HCT116 (cell line): Measurements from ENCODE around the gene PDE4A. TPM values are rescaled to one million over a fixed set of nuclear protein-coding genes. Genes with fewer than 3 reads are reported as not detected.

Source experiments
- ATAC-seq: fragments of 200-7000 bp; cut with Tn5 transposase; 2 replicates; pipeline ENCODE4 v1.9.1; 2020; ENCODE audit warnings: mild to moderate bottlenecking, moderate library complexity
- BruUV-seq: library from RNA; stranded (reverse); fragments of 400-500 nt; replicated peaks from 2 replicates; lab custom pipeline; 2021; lab: Mats Ljungman, UMichigan
- CTCF ChIA-PET: fragments of 300-600 bp; sonication (Branson Sonifier 250); formaldehyde crosslinking; loops from one replicate; lab custom pipeline; 2021; ENCODE audit warnings: antibody characterized with exemption; lab: Charles Lee
- POLR2A ChIA-PET: fragments of 300-600, 350-600 bp; sonication (Branson Sonifier 250); formaldehyde crosslinking; loops from one replicate; lab custom pipeline; 2021; ENCODE audit warnings: antibody characterized with exemption; lab: Charles Lee
- RAD21 ChIA-PET, 2 experiments: fragments of 300-600 bp; sonication (Branson Sonifier 250); formaldehyde crosslinking; loops; one replicate each; lab custom pipeline; 2023; ENCODE audit warnings: low total read pairs in 2 of 2; ENCODE audit not compliant: uncharacterized antibody in 2 of 2, unreplicated experiment in 2 of 2, low non-redundant PET in 1 of 2; lab: Charles Lee
- DNase-seq: peaks from one replicate; pipeline ENCODE4 v3.0.0-alpha.2; 2010; ENCODE audit warnings: low read depth, low spot score
- H2AFZ ChIP-seq: fragments of 200-600 bp; shearing (Covaris generic), sonication (generic); 2 replicates; pipeline ENCODE4 v1.6.1; 2017; ENCODE audit warnings: low read depth, mixed run types, mixed read lengths, antibody characterized with exemption, low read length; ENCODE audit not compliant: poor library complexity, severe bottlenecking
- H3K27ac ChIP-seq: 2 replicates; pipeline ENCODE4 v1.5.1; 2012; ENCODE audit warnings: low read depth, low read length
- H3K27me3 ChIP-seq: fragments of 200-600 bp; sonication (generic); 2 replicates; pipeline ENCODE4 v1.6.1; 2016; ENCODE audit warnings: mixed run types, low read length, mixed read lengths; ENCODE audit not compliant: insufficient read depth
- H3K36me3 ChIP-seq, 2 experiments: fragments of 200-500 bp in 1 of 2; fragments of 200-600 bp in 1 of 2; sonication (Bioruptor generic) in 1 of 2; sonication (generic) in 1 of 2; 2 replicates each; pipeline versions ENCODE4 v1.5.1 to v1.6.1; 2014 to 2016; ENCODE audit warnings: low read length in 2 of 2, inconsistent platforms in 1 of 2, mixed read lengths in 1 of 2, mixed run types in 1 of 2; ENCODE audit not compliant: insufficient read depth in 2 of 2, control insufficient read depth in 1 of 2
- H3K4me1 ChIP-seq, 2 experiments: fragments of 200-600 bp in 1 of 2; sonication (generic) in 1 of 2; 2 replicates each; pipeline versions ENCODE4 v1.5.1 to v1.6.1; 2012 to 2017; ENCODE audit warnings: low read length in 2 of 2, inconsistent platforms in 1 of 2, mild to moderate bottlenecking in 1 of 2, mixed read lengths in 1 of 2, mixed run types in 1 of 2, moderate library complexity in 1 of 2; ENCODE audit not compliant: insufficient read depth in 2 of 2, control insufficient read depth in 1 of 2
- H3K4me2 ChIP-seq: fragments of 200-600 bp; sonication (generic); 2 replicates; pipeline ENCODE4 v1.6.1; 2017; ENCODE audit warnings: mixed run types, low read length, mixed read lengths
- H3K4me3 ChIP-seq, 2 experiments: fragments of 200-600 bp in 1 of 2; sonication (generic) in 1 of 2; replicated peaks in 1 of 2; 2 replicates each; pipeline ENCODE4 v1.5.1; 2011 to 2016; ENCODE audit warnings: low read length in 2 of 2, control low read depth in 1 of 2, low read depth in 1 of 2, mild to moderate bottlenecking in 1 of 2, mixed read lengths in 1 of 2, mixed run types in 1 of 2
- H3K79me2 ChIP-seq: fragments of 200-600 bp; sonication (generic); 2 replicates; pipeline ENCODE4 v1.6.1; 2017; ENCODE audit warnings: mild to moderate bottlenecking, mixed run types, low read length, moderate library complexity, mixed read lengths; ENCODE audit not compliant: insufficient read depth
- H3K9ac ChIP-seq: fragments of 200-600 bp; sonication (generic); 2 replicates; pipeline ENCODE4 v1.6.1; 2016; ENCODE audit warnings: low read length, mixed read lengths
- H3K9me2 ChIP-seq: fragments of 200-600 bp; sonication (generic), shearing (Covaris generic); 2 replicates; pipeline ENCODE4 v1.6.1; 2017; ENCODE audit warnings: mixed run types, mild to moderate bottlenecking, moderate library complexity; ENCODE audit not compliant: insufficient read depth
- H3K9me3 ChIP-seq, 2 experiments: fragments of 200-500 bp in 1 of 2; fragments of 200-600 bp in 1 of 2; sonication (Bioruptor generic) in 1 of 2; sonication (generic) in 1 of 2; 2 replicates each; pipeline ENCODE4 v1.6.1; 2014 to 2017; ENCODE audit warnings: low read length in 2 of 2, mixed read lengths in 2 of 2, inconsistent platforms in 1 of 2, low read depth in 1 of 2, mild to moderate bottlenecking in 1 of 2, mixed run types in 1 of 2, moderate library complexity in 1 of 2; ENCODE audit not compliant: control insufficient read depth in 1 of 2, insufficient read depth in 1 of 2
- H4K20me1 ChIP-seq: fragments of 200-600 bp; sonication (generic), shearing (Covaris generic); 2 replicates; pipeline ENCODE4 v1.6.1; 2017; ENCODE audit warnings: mixed run types, mild to moderate bottlenecking, moderate library complexity; ENCODE audit not compliant: insufficient read depth
- CEBPB ChIP-seq: IDR thresholded peaks from 2 replicates; pipeline ENCODE4 v1.6.1; 2012; ENCODE audit warnings: low read depth
- EGR1 ChIP-seq: IDR thresholded peaks from 2 replicates; pipeline ENCODE4 v1.6.1; 2012; ENCODE audit warnings: low read depth
- EZH2 ChIP-seq: fragments of 200-600 bp; sonication (generic); IDR thresholded peaks from 2 replicates; pipeline ENCODE4 v1.6.1; 2017; ENCODE audit warnings: antibody characterized with exemption, mixed run types
- EZH2phosphoT487 ChIP-seq: fragments of 200-600 bp; IDR thresholded peaks from 2 replicates; pipeline ENCODE4 v1.6.1; 2018; ENCODE audit warnings: antibody characterized with exemption, borderline replicate concordance
- FOSL1 ChIP-seq: IDR thresholded peaks from 2 replicates; pipeline ENCODE4 v1.6.1; 2012; ENCODE audit warnings: low read depth
- JUND ChIP-seq: IDR thresholded peaks from 2 replicates; pipeline ENCODE4 v1.6.1; 2012
- POLR2A ChIP-seq: IDR thresholded peaks from 2 replicates; pipeline ENCODE4 v1.7.0; 2011; ENCODE audit warnings: borderline replicate concordance; ENCODE audit not compliant: insufficient read depth, insufficient read length; ENCODE audit errors: extremely low read depth
- POLR2AphosphoS5 ChIP-seq: IDR thresholded peaks from 2 replicates; pipeline ENCODE4 v1.6.1; 2011; ENCODE audit warnings: mild to moderate bottlenecking, low read depth, low read length, moderate library complexity
- RAD21 ChIP-seq: IDR thresholded peaks from 2 replicates; pipeline ENCODE4 v1.6.1; 2012; ENCODE audit warnings: low read depth, mild to moderate bottlenecking
- SRF ChIP-seq: IDR thresholded peaks from 2 replicates; pipeline ENCODE4 v1.6.1; 2012; ENCODE audit warnings: low read depth
- TCF7L2 ChIP-seq: IDR thresholded peaks from 2 replicates; pipeline ENCODE4 v1.7.0; 2011; ENCODE audit warnings: borderline replicate concordance, inconsistent platforms; ENCODE audit not compliant: insufficient read depth, insufficient read length; ENCODE audit errors: extremely low read depth
- YY1 ChIP-seq: IDR thresholded peaks from 2 replicates; pipeline ENCODE4 v1.6.1; 2011; ENCODE audit warnings: low read length, low read depth, moderate library complexity, mild to moderate bottlenecking; ENCODE audit not compliant: insufficient replicate concordance; ENCODE audit errors: extremely low read depth
- ZFX ChIP-seq: fragments of 450-650 bp; IDR thresholded peaks from 2 replicates; pipeline ENCODE4 v1.6.1; 2017
- ZNF274 ChIP-seq: fragments of 200-500 bp; sonication (Bioruptor generic); IDR thresholded peaks from 2 replicates; pipeline ENCODE4 v1.6.1; 2014; ENCODE audit warnings: mild to moderate bottlenecking, low read depth, low read length, inconsistent platforms
- intact Hi-C: fragments of 100-400 bp; cut with micrococcal nuclease; formaldehyde crosslinking; loops from 2 replicates; pipeline ENCODE4 v1.10.0; 2022
- total RNA-seq: library from RNA; stranded (reverse); gene quantifications from one replicate; pipeline ENCODE4 v1.2.1, GENCODE V29; 2021; ENCODE audit not compliant: unreplicated experiment
- TF ChIP-seq, protein P1 (sequence below): IDR thresholded peaks from 2 replicates; pipeline ENCODE4 v1.6.1; 2012
- TF ChIP-seq, protein P2 (sequence below): IDR thresholded peaks from 2 replicates; pipeline ENCODE4 v1.6.1; 2011; ENCODE audit warnings: mild to moderate bottlenecking, low read length, moderate library complexity; ENCODE audit not compliant: insufficient replicate concordance; ENCODE audit errors: extremely low read depth
- TF ChIP-seq, protein P3 (sequence below), 3 experiments: fragments of 200-600 bp in 1 of 3; sonication (generic) in 1 of 3; IDR thresholded peaks in 2 of 3; conservative IDR thresholded peaks in 1 of 3; 2 replicates each; pipeline ENCODE4 v1.5.1; 2012 to 2017; ENCODE audit warnings: low read depth in 2 of 3, low read length in 2 of 3, antibody characterized with exemption in 1 of 3, borderline replicate concordance in 1 of 3, control low read depth in 1 of 3, mild to moderate bottlenecking in 1 of 3, mixed read lengths in 1 of 3, mixed run types in 1 of 3, moderate library complexity in 1 of 3; ENCODE audit not compliant: insufficient read depth in 1 of 3
- TF ChIP-seq, protein P4 (sequence below): IDR thresholded peaks from 2 replicates; pipeline ENCODE4 v1.6.1; 2012; ENCODE audit warnings: low read depth
- TF ChIP-seq, protein P5 (sequence below): IDR thresholded peaks from 2 replicates; pipeline ENCODE4 v1.6.1; 2012

Gene PDE4A
- total RNA-seq, 1 experiment from 2014 or later = 33.7 TPM

DNA sequence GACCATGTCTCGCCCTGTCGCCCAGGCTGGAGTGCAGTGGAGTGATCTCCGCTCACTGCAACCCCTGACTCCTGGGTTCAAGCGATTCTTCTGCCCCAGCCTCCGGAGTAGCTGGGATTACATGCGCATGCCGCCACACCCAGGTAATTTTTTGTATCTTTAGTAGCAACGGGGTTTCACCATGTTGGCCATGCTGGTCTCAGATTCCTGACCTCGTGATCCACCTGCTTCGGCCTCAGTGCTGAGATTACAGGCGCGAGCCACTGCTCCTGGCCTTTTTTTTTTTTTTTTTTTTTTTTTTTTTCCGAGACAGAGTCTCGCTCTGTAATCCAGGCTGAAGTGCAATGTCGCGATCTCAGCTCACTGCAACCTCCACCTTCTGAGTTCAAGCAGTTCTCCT lies 87.7 kb downstream of the PDE4A start:
- ChIA-PET CTCF (interaction anchor here (0.7 to 0.9 kb wide), 2 partner anchors 9 to 211 kb away, joined by 3 read pairs; partner anchors contain the start of gene S1PR5), POLR2A (interaction anchor here (0.7 to 1.3 kb wide), 2 partner anchors 9 to 10 kb away, joined by 3 to 4 read pairs; partner anchors contain the start of gene S1PR5), RAD21 (no interaction called here)
- BruUV-seq = no TSS peak
- no peaks in the 10 kb centered on the region for H4K20me1 ChIP-seq
- no peak overlapping the region for H3K4me2 ChIP-seq
- no peaks in the 10 kb centered on the region for H3K27me3 ChIP-seq
- TF ChIP-seq RAD21 (no peak), EZH2phosphoT487 (no peak), FOSL1 (no peak), TCF7L2 (no peak), CEBPB (no peak), POLR2AphosphoS5 (no peak), ZFX (no peak), EZH2 (no peak), POLR2A (no peak), EGR1 (no peak), SRF (no peak), YY1 (no peak), JUND (no peak), ZNF274 (no peak)
- TF ChIP-seq, protein P1, sequence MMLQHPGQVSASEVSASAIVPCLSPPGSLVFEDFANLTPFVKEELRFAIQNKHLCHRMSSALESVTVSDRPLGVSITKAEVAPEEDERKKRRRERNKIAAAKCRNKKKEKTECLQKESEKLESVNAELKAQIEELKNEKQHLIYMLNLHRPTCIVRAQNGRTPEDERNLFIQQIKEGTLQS = no peak
- TF ChIP-seq, protein P2, sequence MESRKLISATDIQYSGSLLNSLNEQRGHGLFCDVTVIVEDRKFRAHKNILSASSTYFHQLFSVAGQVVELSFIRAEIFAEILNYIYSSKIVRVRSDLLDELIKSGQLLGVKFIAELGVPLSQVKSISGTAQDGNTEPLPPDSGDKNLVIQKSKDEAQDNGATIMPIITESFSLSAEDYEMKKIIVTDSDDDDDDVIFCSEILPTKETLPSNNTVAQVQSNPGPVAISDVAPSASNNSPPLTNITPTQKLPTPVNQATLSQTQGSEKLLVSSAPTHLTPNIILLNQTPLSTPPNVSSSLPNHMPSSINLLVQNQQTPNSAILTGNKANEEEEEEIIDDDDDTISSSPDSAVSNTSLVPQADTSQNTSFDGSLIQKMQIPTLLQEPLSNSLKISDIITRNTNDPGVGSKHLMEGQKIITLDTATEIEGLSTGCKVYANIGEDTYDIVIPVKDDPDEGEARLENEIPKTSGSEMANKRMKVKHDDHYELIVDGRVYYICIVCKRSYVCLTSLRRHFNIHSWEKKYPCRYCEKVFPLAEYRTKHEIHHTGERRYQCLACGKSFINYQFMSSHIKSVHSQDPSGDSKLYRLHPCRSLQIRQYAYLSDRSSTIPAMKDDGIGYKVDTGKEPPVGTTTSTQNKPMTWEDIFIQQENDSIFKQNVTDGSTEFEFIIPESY = no peak
- TF ChIP-seq, protein P3, sequence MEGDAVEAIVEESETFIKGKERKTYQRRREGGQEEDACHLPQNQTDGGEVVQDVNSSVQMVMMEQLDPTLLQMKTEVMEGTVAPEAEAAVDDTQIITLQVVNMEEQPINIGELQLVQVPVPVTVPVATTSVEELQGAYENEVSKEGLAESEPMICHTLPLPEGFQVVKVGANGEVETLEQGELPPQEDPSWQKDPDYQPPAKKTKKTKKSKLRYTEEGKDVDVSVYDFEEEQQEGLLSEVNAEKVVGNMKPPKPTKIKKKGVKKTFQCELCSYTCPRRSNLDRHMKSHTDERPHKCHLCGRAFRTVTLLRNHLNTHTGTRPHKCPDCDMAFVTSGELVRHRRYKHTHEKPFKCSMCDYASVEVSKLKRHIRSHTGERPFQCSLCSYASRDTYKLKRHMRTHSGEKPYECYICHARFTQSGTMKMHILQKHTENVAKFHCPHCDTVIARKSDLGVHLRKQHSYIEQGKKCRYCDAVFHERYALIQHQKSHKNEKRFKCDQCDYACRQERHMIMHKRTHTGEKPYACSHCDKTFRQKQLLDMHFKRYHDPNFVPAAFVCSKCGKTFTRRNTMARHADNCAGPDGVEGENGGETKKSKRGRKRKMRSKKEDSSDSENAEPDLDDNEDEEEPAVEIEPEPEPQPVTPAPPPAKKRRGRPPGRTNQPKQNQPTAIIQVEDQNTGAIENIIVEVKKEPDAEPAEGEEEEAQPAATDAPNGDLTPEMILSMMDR (IDR thresholded peaks at IDR 0.05 in 2 of 3, conservative IDR thresholded peaks at IDR 0.05 in 1 of 3; ENCODE audit: borderline replicate concordance in 1 of 3, insufficient read depth in 1 of 3, low read depth in 2 of 3, low read length in 2 of 3) = no peak
- TF ChIP-seq, protein P4, sequence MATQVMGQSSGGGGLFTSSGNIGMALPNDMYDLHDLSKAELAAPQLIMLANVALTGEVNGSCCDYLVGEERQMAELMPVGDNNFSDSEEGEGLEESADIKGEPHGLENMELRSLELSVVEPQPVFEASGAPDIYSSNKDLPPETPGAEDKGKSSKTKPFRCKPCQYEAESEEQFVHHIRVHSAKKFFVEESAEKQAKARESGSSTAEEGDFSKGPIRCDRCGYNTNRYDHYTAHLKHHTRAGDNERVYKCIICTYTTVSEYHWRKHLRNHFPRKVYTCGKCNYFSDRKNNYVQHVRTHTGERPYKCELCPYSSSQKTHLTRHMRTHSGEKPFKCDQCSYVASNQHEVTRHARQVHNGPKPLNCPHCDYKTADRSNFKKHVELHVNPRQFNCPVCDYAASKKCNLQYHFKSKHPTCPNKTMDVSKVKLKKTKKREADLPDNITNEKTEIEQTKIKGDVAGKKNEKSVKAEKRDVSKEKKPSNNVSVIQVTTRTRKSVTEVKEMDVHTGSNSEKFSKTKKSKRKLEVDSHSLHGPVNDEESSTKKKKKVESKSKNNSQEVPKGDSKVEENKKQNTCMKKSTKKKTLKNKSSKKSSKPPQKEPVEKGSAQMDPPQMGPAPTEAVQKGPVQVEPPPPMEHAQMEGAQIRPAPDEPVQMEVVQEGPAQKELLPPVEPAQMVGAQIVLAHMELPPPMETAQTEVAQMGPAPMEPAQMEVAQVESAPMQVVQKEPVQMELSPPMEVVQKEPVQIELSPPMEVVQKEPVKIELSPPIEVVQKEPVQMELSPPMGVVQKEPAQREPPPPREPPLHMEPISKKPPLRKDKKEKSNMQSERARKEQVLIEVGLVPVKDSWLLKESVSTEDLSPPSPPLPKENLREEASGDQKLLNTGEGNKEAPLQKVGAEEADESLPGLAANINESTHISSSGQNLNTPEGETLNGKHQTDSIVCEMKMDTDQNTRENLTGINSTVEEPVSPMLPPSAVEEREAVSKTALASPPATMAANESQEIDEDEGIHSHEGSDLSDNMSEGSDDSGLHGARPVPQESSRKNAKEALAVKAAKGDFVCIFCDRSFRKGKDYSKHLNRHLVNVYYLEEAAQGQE = no peak
- TF ChIP-seq, protein P5, sequence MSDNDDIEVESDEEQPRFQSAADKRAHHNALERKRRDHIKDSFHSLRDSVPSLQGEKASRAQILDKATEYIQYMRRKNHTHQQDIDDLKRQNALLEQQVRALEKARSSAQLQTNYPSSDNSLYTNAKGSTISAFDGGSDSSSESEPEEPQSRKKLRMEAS = no peak
- H3K9ac ChIP-seq = no peak overlapping the region
- H3K27ac ChIP-seq = no peak overlapping the region
- DNase-seq = no peak
- no peaks in the 10 kb centered on the region for H3K36me3 ChIP-seq
- no peak for ATAC-seq
- H2AFZ ChIP-seq = no peak overlapping the region
- H3K4me3 ChIP-seq = no peak overlapping the region
- no peaks in the 10 kb centered on the region for H3K9me2 ChIP-seq
- no peaks in the 10 kb centered on the region for H3K9me3 ChIP-seq
- intact Hi-C loops = loop anchor here (5.0 kb wide), 1 partner anchor 34 kb away; the partner anchor contains the start of gene ATG4D
- H3K79me2 ChIP-seq = no peaks in the 10 kb centered on the region
- H3K4me1 ChIP-seq = peaks cover 17 to 31% of the 10 kb centered on the region in 2 experiments
